Left lung (tissue), 10 donors: Measurements from ENCODE around the gene ESPN. TPM values are rescaled to one million over a fixed set of nuclear protein-coding genes. Genes with fewer than 3 reads are reported as not detected.

Experiments used
- ATAC-seq: fragments of 200-7000 bp; cut with Tn5 transposase; one replicate; pipeline ENCODE4 v1.9.1; 2020; ENCODE audit warnings: moderate library complexity
- DNase-seq, 4 donors: peaks; one replicate each; pipeline ENCODE4 v3.0.0-alpha.2; 2013 to 2020
- H3K27ac ChIP-seq, 2 donors: fragments of 200-600 bp; sonication (generic) in 1 of 2; one replicate each; pipeline versions ENCODE4 v1.5.0 to v1.8.0; 2020 to 2021
- H3K27me3 ChIP-seq, 2 donors: fragments of 200-600 bp; sonication (generic) in 1 of 2; one replicate each; pipeline versions ENCODE4 v1.5.0 to v1.8.0; 2020 to 2021
- H3K36me3 ChIP-seq, 2 donors: fragments of 200-600 bp; sonication (generic) in 1 of 2; one replicate each; pipeline versions ENCODE4 v1.5.0 to v1.8.0; 2020 to 2021
- H3K4me1 ChIP-seq, 2 donors: fragments of 200-600 bp; one replicate each; pipeline ENCODE4 v1.8.0; 2021
- H3K4me3 ChIP-seq, 2 donors: fragments of 200-600 bp; sonication (generic) in 1 of 2; one replicate each; pipeline versions ENCODE4 v1.5.0 to v1.8.0; 2020 to 2021; ENCODE audit warnings: mild to moderate bottlenecking in 1 of 2
- H3K9me3 ChIP-seq, 2 donors: fragments of 200-600 bp; sonication (generic) in 1 of 2; one replicate each; pipeline versions ENCODE4 v1.5.0 to v1.8.0; 2020 to 2021
- CTCF ChIP-seq, 2 donors: fragments of 200-600 bp; sonication (generic) in 1 of 2; IDR thresholded peaks; one replicate each; pipeline versions ENCODE4 v1.5.0 to v1.8.0; 2021; ENCODE audit warnings: antibody characterized with exemption in 2 of 2
- intact Hi-C, 2 donors: fragments of 100-400 bp; cut with DNase I; formaldehyde crosslinking; loops; one replicate each; pipeline versions ENCODE4 v1.11.2 to v1.14.2; 2022
- polyA plus RNA-seq, 6 donors: library from polyadenylated mRNA; unstranded; fragments of 120-200 nt; gene quantifications; one replicate each; pipeline ENCODE4 v1.2.1, GENCODE V29; 2013; ENCODE audit not compliant: insufficient read length in 6 of 6
- total RNA-seq, 2 donors: library from RNA; stranded (reverse); fragmentation: NEBNext Ultra II Directional; extraction: Animal tissue kit (Norgen Biotek cat#: 25700); gene quantifications; one replicate each; pipeline ENCODE4 v1.2.1, GENCODE V29; 2021
- donor health status: DM: no; HTN: yes; CAD: no.
- donor health status: DM: no; HTN: no; CAD: no.

Gene ESPN
- total and polyA plus RNA-seq, 8 donors: 1.2 to 3.7 (median 2.2) TPM

GRCh38 chr1:6468729-6469461, 44.3 kb downstream of the ESPN start:
- Histone ChIP-seq H3K4me1 (peaks cover 0 to 10% of the 10 kb centered on the region in 2 donors), H3K27me3 (peaks cover 8 to 25% of the 10 kb centered on the region in 2 donors), H3K9me3 (no peaks in the 10 kb centered on the region), H3K4me3 (no peak overlapping the region), H3K27ac (no peak overlapping the region), H3K36me3 (peaks cover 0 to 43% of the 10 kb centered on the region in 2 donors)
- intact Hi-C loops: no loop called here
- DNase-seq (no peak), ATAC-seq (no peak)
- no peak for TF ChIP-seq CTCF (IDR thresholded peaks at IDR 0.05)

DNA sequence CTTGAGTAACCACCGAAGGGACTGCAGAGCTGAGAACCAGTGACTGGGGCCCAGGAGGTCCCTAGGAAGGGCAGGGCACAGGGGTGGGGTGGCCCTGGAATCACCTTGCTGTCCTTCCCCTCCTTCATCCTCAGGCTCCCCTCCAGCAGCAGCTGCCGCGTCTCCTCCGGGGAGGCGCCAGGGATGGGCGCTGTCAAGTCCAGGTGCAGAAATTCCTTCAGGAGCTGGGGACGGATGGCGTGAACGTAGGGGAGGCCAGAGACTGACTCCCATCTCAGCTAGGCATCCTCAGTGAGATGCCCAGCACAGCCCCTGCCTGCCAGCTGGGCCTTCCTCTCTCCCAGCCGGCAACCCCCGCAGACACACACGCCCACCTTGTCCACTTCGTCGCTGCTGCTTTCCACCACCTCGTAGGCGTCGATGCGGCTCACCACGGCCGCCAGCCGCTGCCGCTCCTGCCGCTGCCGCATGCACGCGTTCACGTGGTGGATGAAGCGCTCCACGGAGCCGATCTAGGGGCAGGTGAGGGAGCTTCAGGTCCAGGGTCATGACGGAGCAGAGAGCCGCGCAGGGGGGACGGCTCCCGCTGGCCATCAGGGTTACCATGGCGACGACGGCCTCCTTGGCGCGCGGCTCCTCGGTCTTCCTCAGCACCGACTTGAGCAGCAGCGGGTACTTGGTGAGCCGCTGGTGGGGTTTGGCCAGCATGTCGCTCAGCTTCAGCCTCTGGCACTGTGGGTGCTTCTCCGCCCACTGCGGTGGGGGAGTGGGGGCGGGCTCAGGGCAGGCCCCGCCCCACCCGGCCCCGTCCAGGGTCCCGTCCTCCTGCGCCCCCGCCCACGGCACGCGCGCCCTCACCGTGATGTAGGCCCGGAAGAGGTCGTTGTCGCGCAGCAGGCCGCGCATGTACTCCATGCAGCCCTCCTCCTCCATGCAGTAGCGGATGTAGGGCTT, 45.8 kb downstream of the ESPN start:
- no peak overlapping the region for H3K27ac ChIP-seq
- TF ChIP-seq CTCF (IDR thresholded peaks at IDR 0.05): no peak
- ATAC-seq (no peak), DNase-seq (no peak)
- peaks cover 0 to 43% of the 10 kb centered on the region in 2 donors for H3K36me3 ChIP-seq
- H3K4me1 ChIP-seq: peaks cover 0 to 8% of the 10 kb centered on the region in 2 donors
- intact Hi-C loops: no loop called here
- H3K9me3 ChIP-seq: no peaks in the 10 kb centered on the region
- peaks cover 8 to 18% of the 10 kb centered on the region in 2 donors for H3K27me3 ChIP-seq
- H3K4me3 ChIP-seq: no peak overlapping the region

GRCh38 chr1:6471086-6471969, 46.8 kb downstream of the ESPN start:
- DNase-seq (no peak), ATAC-seq (peak; percentile 2)
- Histone ChIP-seq H3K4me3 (no peak overlapping the region), H3K9me3 (no peaks in the 10 kb centered on the region), H3K36me3 (peaks cover 0 to 43% of the 10 kb centered on the region in 2 donors), H3K4me1 (no peaks in the 10 kb centered on the region), H3K27ac (peak overlapping the region; percentile 24 to 62), H3K27me3 (peaks cover 1 to 9% of the 10 kb centered on the region in 2 donors)
- intact Hi-C loops: no loop called here
- no peak for TF ChIP-seq CTCF (IDR thresholded peaks at IDR 0.05)

- no peak overlapping the region for H3K4me3 ChIP-seq
- intact Hi-C loops: no loop called here
- peaks cover 0 to 43% of the 10 kb centered on the region in 2 donors for H3K36me3 ChIP-seq
- no peak for TF ChIP-seq CTCF (IDR thresholded peaks at IDR 0.05)
- H3K9me3 ChIP-seq: no peaks in the 10 kb centered on the region
- peak overlapping the region; percentile 24 to 62 for H3K27ac ChIP-seq
- DNase-seq (peak in 2 of 4 donors; percentile 56 to 78), ATAC-seq (peak; percentile 89)
- H3K27me3 ChIP-seq: peaks cover 0 to 3% of the 10 kb centered on the region in 2 donors
- no peaks in the 10 kb centered on the region for H3K4me1 ChIP-seq
Observed at GRCh38 chr1:6471970-6472368, 47.4 kb downstream of the ESPN start.
